PC-3 (cell line): ENCODE results near the gene ARL5C. TPM values are rescaled to one million over a fixed set of nuclear protein-coding genes. Genes with fewer than 3 reads are reported as not detected.

Experiments used
- ATAC-seq: fragments of 200-7000 bp; cut with Tn5 transposase; 2 replicates; pipeline ENCODE4 v1.9.1; 2020; ENCODE audit warnings: mild to moderate bottlenecking, moderate library complexity
- BruUV-seq: library from RNA; stranded (reverse); fragments of 400-500 nt; replicated peaks from 2 replicates; lab custom pipeline; 2021; lab: Mats Ljungman, UMichigan
- CTCF ChIA-PET: fragments of 300-600 bp; sonication (Branson Sonifier 250); formaldehyde crosslinking; loops from one replicate; lab custom pipeline; 2022; ENCODE audit warnings: antibody characterized with exemption; lab: Charles Lee
- POLR2A ChIA-PET: fragments of 300-600 bp; sonication (Branson Sonifier 250); formaldehyde crosslinking; loops from one replicate; lab custom pipeline; 2022; ENCODE audit warnings: antibody characterized with exemption; ENCODE audit not compliant: unreplicated experiment; lab: Charles Lee
- DNase-seq: peaks from one replicate; pipeline ENCODE4 v3.0.0-alpha.2; 2015
- H2AFZ ChIP-seq: fragments of 300-600 bp; sonication (generic); 2 replicates; pipeline ENCODE4 v1.6.0; 2016; ENCODE audit warnings: antibody characterized with exemption, low read length
- H3F3A ChIP-seq: fragments of 300-600 bp; sonication (generic); one replicate; pipeline ENCODE4 v1.6.0; 2017; ENCODE audit warnings: antibody characterized with exemption, low read length, control low read depth, mild to moderate bottlenecking; ENCODE audit not compliant: unreplicated experiment
- H3K27ac ChIP-seq: fragments of 300-600 bp; sonication (generic); 2 replicates; pipeline ENCODE4 v1.5.1; 2016; ENCODE audit warnings: mild to moderate bottlenecking, low read length
- H3K27me3 ChIP-seq: fragments of 300-600 bp; sonication (generic); 2 replicates; pipeline ENCODE4 v1.6.1; 2016; ENCODE audit warnings: low read length, mixed read lengths
- H3K36me3 ChIP-seq: fragments of 300-600 bp; sonication (generic); 2 replicates; pipeline ENCODE4 v1.6.1; 2016; ENCODE audit warnings: low read depth, mixed run types, low read length, mixed read lengths
- H3K4me1 ChIP-seq: fragments of 300-600 bp; sonication (generic); 2 replicates; pipeline ENCODE4 v1.5.1; 2016; ENCODE audit warnings: low read length; ENCODE audit not compliant: insufficient read depth
- H3K4me2 ChIP-seq: fragments of 300-600 bp; sonication (generic); 2 replicates; pipeline ENCODE4 v1.6.0; 2016; ENCODE audit warnings: low read length
- H3K4me3 ChIP-seq: fragments of 300-600 bp; sonication (generic); 2 replicates; pipeline ENCODE4 v1.5.1; 2016; ENCODE audit warnings: mild to moderate bottlenecking, low read length, mixed read lengths
- H3K79me2 ChIP-seq: fragments of 300-600 bp; sonication (generic); 2 replicates; pipeline ENCODE4 v1.6.1; 2017; ENCODE audit warnings: low read length, mixed read lengths
- H3K9ac ChIP-seq: fragments of 300-600 bp; sonication (generic); 2 replicates; pipeline ENCODE4 v1.6.0; 2016; ENCODE audit warnings: mild to moderate bottlenecking, low read length
- H3K9me2 ChIP-seq: fragments of 300-600 bp; sonication (generic); replicated peaks from 2 replicates; pipeline ENCODE4 v1.6.1; 2016; ENCODE audit warnings: mixed run types, low read length, mixed read lengths
- H3K9me3 ChIP-seq: fragments of 300-600 bp; sonication (generic); 2 replicates; pipeline ENCODE4 v1.6.1; 2016; ENCODE audit warnings: low read length, mixed read lengths
- H4K20me1 ChIP-seq: fragments of 300-600 bp; sonication (generic); 2 replicates; pipeline ENCODE4 v1.6.1; 2016; ENCODE audit warnings: low read length, mixed read lengths
- CTCF ChIP-seq: fragments of 300-600 bp; sonication (generic); conservative IDR thresholded peaks from 2 replicates; pipeline ENCODE4 v1.5.1; 2017; ENCODE audit warnings: antibody characterized with exemption, low read depth, mild to moderate bottlenecking, low read length
- EZH2 ChIP-seq: fragments of 300-600 bp; sonication (generic); IDR thresholded peaks from one replicate; pipeline ENCODE4 v1.6.1; 2017; ENCODE audit warnings: antibody characterized with exemption, mild to moderate bottlenecking, low read length; ENCODE audit not compliant: unreplicated experiment
- EZH2phosphoT487 ChIP-seq: fragments of 300-600 bp; sonication (generic); IDR thresholded peaks from 2 replicates; pipeline ENCODE4 v1.6.1; 2018; ENCODE audit warnings: mild to moderate bottlenecking, antibody characterized with exemption, low read length, borderline replicate concordance
- intact Hi-C: fragments of 100-400 bp; cut with micrococcal nuclease; formaldehyde crosslinking; loops from 2 replicates; pipeline ENCODE4 v1.9.0; 2023
- total RNA-seq: library from RNA; depleted of rRNA; stranded (reverse); fragments of >200 nt; gene quantifications from 2 replicates; pipeline ENCODE4 v1.2.3, GENCODE V29; 2014

ARL5C gene
- total RNA-seq, 1 experiment from 2014 or later, result not detected

- H3K79me2 ChIP-seq, result no peaks in the 10 kb centered on the region
- TF ChIP-seq EZH2 (no peak), CTCF (no peak), EZH2phosphoT487 (no peak)
- ChIA-PET POLR2A (interaction anchor here (0.6 to 0.9 kb wide), 3 partner anchors 156 to 282 kb away, joined by 4 to 13 read pairs (median 8); no protein-coding TSS in a partner anchor), CTCF (interaction anchor here (0.5 to 2.9 kb wide), 3 partner anchors 169 to 172 kb away, joined by 3 to 56 read pairs (median 3); no protein-coding TSS in a partner anchor)
- intact Hi-C loops, result loop anchor here (1.0 kb wide), 2 partner anchors 84 to 170 kb away; no protein-coding TSS in a partner anchor
- peak overlapping the region; percentile 97 for H3K4me2 ChIP-seq
- H2AFZ ChIP-seq, result peak overlapping the region; percentile 97
- ATAC-seq (peak; percentile 46), DNase-seq (peak; percentile 87)
- no peaks in the 10 kb centered on the region for H4K20me1 ChIP-seq
- H3F3A ChIP-seq, result no peaks in the 10 kb centered on the region
- no peaks in the 10 kb centered on the region for H3K36me3 ChIP-seq
- H3K9me3 ChIP-seq, result no peaks in the 10 kb centered on the region
- peak overlapping the region; percentile 65 for H3K9ac ChIP-seq
- peaks cover 7% of the 10 kb centered on the region for H3K4me1 ChIP-seq
- 0 out of 2 replicates have a peak overlapping the region, but pooled peaks have one; percentile 16 for H3K27ac ChIP-seq
- no TSS peak for BruUV-seq
- peaks cover 6% of the 10 kb centered on the region; the same call in 1 of the 2 replicates for H3K27me3 ChIP-seq
- H3K9me2 ChIP-seq, result no peaks in the 10 kb centered on the region
- peak overlapping the region; percentile 90 for H3K4me3 ChIP-seq
Measured at GRCh38 chr17:39153599-39154051, 12.3 kb downstream of the ARL5C start.

GRCh38 chr17:39151943-39152818 is 13.8 kb downstream of the ARL5C start:
- Histone ChIP-seq H3K79me2 (no peaks in the 10 kb centered on the region), H3K36me3 (no peaks in the 10 kb centered on the region), H3K9me2 (no peaks in the 10 kb centered on the region), H3K4me1 (peaks cover 7% of the 10 kb centered on the region), H3K9me3 (no peaks in the 10 kb centered on the region), H3K9ac (no peak overlapping the region; the same call in 1 of the 2 replicates), H4K20me1 (no peaks in the 10 kb centered on the region), H3K4me2 (peak overlapping the region; percentile 97), H3K27me3 (peaks cover 6% of the 10 kb centered on the region; the same call in 1 of the 2 replicates), H2AFZ (peak overlapping the region; percentile 95), H3F3A (no peaks in the 10 kb centered on the region), H3K4me3 (peak overlapping the region; percentile 90), H3K27ac (no peak overlapping the region)
- peak; percentile 2; the same call in 1 of the 2 replicates for ATAC-seq
- TF ChIP-seq EZH2 (no peak), CTCF (no peak), EZH2phosphoT487 (no peak)
- BruUV-seq, result no TSS peak
- CTCF ChIA-PET, result interaction anchor here (0.7 to 2.9 kb wide), 2 partner anchors 169 to 281 kb away, joined by 3 to 56 read pairs; no protein-coding TSS in a partner anchor
- no peak for DNase-seq
- intact Hi-C loops, result no loop called here
- POLR2A ChIA-PET, result interaction anchor here (0.9 to 1.0 kb wide), 2 partner anchors 169 to 281 kb away, joined by 3 to 13 read pairs; no protein-coding TSS in a partner anchor
